ENCODE measurements around the gene TNRC6C.

The TNRC6C gene

GRCh38 chr17:78044280-78044835 is 85.9 kb downstream of the TNRC6C start:
- ChIA-PET POLR2A (no interaction called here), CTCF (interaction anchor here (1.0 to 5.0 kb wide), 3 partner anchors 25 to 40 kb away, joined by 3 to 23 read pairs (median 6); no protein-coding TSS in a partner anchor)
- DNase-seq (ENCODE audit: extremely low spot score) = no peak
- TF ChIP-seq CTCF (IDR thresholded peaks at IDR 0.05; ENCODE audit: control extremely low read depth, extremely low read depth, low read depth, missing control alignments) = no peak

GRCh38 chr17:78045316-78045715 is 86.8 kb downstream of the TNRC6C start:
- POLR2A ChIA-PET = no interaction called here

DNA sequence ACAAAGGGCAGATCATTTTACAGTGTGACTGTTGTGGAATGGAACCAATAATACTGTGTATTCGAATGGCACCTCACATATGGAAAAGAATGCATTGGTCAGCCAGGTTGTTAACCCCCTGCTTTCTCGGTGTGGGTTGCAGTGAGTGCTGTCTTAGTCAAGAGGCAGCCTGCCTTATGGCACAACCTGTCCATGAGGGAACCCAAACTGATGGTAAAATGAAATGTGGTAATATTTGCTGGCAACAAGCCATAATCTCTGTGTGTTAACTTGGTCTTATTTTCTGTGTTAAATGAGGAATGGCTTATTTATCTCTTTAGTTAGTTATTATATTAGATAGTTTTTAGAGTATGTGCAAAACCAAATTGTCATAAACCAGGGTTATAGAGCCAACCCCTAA is 88.4 kb downstream of the TNRC6C start:
- CTCF ChIA-PET = interaction anchor here (0.9 to 1.4 kb wide), 2 partner anchors 375 to 504 kb away, joined by 3 to 4 read pairs; no protein-coding TSS in a partner anchor

More at GRCh38 chr17:78045316-78045715, 86.8 kb downstream of the TNRC6C start:
- CTCF ChIA-PET = no interaction called here
- TF ChIP-seq CTCF (IDR thresholded peaks at IDR 0.05; ENCODE audit: control extremely low read depth, extremely low read depth, low read depth, missing control alignments) = no peak
- DNase-seq (ENCODE audit: extremely low spot score) = no peak

DNA sequence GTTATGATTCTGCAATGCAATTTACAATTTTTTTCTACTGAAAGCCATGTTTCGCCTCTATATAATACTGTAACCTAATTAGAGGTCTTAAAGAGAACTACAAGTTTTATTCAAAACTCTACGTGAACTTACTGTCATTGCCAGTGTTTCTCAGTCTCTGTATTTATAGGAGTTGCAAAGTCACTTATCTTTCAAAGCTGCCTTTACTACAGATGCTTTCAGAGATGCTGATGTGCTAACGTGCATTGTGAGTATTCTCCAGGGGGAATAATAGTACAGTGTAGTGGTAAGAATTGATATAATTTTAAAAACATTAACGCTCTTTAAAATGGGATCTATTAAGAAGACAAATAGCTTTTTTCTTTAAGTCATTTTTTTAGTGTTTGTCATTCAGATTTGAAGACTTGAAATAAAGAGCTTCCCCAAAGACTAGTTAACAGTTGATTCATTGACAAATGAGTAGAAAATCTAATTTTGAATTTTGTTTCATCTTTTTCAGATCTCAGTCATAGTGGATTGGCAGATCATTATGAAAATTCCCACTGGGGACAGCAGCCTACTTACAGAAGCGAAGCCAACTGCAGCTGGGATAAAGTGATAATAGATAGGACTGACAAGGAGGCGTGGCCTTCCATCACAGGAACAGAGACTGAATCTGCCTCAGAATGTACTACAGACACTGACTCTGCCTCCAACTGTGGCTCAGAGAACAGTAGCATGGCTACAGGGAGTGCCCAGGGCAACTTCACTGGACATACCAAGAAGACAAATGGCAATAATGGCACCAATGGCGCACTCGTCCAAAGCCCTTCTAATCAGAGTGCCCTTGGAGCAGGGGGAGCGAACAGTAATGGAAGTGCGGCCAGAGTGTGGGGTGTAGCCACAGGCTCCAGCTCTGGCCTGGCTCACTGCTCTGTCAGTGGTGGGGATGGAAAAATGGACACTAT is 90.1 kb downstream of the TNRC6C start:
- DNase-seq (ENCODE audit: extremely low spot score) = no peak
- POLR2A ChIA-PET = no interaction called here
- TF ChIP-seq CTCF (IDR thresholded peaks at IDR 0.05; ENCODE audit: control extremely low read depth, extremely low read depth, low read depth, missing control alignments) = no peak
- CTCF ChIA-PET = interaction anchor here (1.2 to 1.4 kb wide), 3 partner anchors 12 to 203 kb away, joined by 3 read pairs; no protein-coding TSS in a partner anchor

More for the DNA sequence above, 88.4 kb downstream of the TNRC6C start:
- POLR2A ChIA-PET = no interaction called here
- DNase-seq (ENCODE audit: extremely low spot score) = no peak
- TF ChIP-seq CTCF (IDR thresholded peaks at IDR 0.05; ENCODE audit: control extremely low read depth, extremely low read depth, low read depth, missing control alignments) = no peak

DNA sequence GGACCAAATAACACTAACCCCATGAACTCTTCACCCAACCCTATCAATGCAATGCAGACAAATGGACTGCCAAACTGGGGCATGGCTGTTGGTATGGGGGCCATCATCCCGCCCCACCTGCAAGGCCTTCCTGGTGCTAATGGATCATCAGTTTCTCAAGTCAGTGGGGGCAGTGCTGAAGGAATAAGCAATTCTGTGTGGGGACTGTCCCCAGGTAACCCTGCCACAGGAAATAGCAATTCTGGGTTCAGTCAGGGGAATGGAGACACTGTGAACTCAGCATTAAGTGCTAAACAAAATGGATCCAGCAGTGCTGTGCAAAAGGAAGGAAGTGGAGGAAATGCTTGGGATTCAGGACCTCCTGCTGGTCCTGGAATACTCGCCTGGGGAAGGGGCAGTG is 91.1 kb downstream of the TNRC6C start:
- POLR2A ChIA-PET = no interaction called here
- no peak for TF ChIP-seq CTCF (IDR thresholded peaks at IDR 0.05; ENCODE audit: control extremely low read depth, extremely low read depth, low read depth, missing control alignments)
- CTCF ChIA-PET = interaction anchor here (1.3 kb wide), 1 partner anchor 202 kb away, joined by 3 read pairs; no protein-coding TSS in a partner anchor
- no peak for DNase-seq (ENCODE audit: extremely low spot score)

DNA sequence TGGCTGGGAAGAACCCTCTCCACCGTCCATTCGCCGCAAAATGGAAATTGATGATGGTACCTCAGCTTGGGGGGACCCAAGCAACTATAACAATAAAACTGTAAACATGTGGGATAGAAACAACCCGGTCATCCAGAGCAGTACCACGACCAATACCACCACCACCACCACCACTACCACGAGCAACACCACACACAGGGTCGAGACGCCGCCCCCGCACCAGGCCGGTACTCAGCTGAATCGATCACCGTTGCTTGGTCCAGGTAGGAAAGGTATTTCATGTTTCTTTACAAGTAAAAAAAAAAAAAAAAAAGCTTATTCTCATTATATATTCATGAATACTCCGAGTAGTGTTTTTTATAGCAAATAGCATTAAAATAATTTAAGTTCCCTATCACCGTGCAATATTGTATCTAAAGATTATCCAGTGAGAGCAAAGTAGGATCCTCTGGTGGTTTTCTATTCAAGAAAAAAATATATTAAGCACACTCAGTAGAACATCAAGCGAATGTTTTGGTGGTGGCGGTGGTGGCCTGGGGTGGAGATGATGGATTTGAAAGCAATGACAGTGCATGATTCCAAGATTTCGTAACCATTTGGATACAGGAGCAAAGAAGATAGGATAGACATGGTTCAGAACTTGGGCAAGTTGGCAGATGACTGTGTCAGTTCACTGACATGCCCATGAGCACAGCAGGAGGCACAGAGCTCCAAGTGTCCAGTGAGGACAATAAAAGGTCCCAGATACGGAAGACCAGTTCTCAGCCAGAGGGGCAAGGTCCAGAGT is 92.9 kb downstream of the TNRC6C start:
- ChIA-PET CTCF (interaction anchor here (1.2 to 1.4 kb wide), 3 partner anchors 9 to 125 kb away, joined by 3 to 4 read pairs (median 4); no protein-coding TSS in a partner anchor), POLR2A (no interaction called here)
- no peak for TF ChIP-seq CTCF (IDR thresholded peaks at IDR 0.05; ENCODE audit: control extremely low read depth, extremely low read depth, low read depth, missing control alignments)
- no peak for DNase-seq (ENCODE audit: extremely low spot score)
